HG03196 (cell line): ENCODE measurements around the gene RANBP1.

Experiments
- ATAC-seq: cut with Tn5 transposase; IDR thresholded peaks from one replicate; pipeline ENCODE4 v1.9.1; 2021; ENCODE audit not compliant: unreplicated experiment

RANBP1 gene

DNA sequence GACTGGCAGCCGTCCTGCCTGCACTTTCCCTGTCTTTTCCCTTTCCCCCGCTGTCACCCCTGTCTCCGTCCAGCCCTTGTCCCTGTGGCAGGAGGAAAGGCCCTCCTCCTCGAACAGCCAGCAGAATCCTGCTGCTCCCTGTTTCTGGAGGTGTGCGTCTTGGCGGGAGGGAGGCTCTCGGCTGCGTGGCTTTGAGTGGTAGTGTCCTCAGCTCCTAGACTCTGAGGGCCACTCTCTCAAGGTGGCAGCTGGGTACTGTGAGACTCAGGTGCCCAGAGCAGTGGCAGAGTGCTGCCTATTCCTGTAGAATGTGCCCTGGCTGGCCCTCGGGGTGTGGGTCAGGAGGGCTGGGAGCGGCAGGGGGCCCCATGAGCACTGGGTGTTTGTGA is 9.1 kb upstream of the RANBP1 start:
- no peak for ATAC-seq

- no peak for ATAC-seq
Measured at GRCh38 chr22:20107471-20107901, 8.4 kb upstream of the RANBP1 start.

DNA sequence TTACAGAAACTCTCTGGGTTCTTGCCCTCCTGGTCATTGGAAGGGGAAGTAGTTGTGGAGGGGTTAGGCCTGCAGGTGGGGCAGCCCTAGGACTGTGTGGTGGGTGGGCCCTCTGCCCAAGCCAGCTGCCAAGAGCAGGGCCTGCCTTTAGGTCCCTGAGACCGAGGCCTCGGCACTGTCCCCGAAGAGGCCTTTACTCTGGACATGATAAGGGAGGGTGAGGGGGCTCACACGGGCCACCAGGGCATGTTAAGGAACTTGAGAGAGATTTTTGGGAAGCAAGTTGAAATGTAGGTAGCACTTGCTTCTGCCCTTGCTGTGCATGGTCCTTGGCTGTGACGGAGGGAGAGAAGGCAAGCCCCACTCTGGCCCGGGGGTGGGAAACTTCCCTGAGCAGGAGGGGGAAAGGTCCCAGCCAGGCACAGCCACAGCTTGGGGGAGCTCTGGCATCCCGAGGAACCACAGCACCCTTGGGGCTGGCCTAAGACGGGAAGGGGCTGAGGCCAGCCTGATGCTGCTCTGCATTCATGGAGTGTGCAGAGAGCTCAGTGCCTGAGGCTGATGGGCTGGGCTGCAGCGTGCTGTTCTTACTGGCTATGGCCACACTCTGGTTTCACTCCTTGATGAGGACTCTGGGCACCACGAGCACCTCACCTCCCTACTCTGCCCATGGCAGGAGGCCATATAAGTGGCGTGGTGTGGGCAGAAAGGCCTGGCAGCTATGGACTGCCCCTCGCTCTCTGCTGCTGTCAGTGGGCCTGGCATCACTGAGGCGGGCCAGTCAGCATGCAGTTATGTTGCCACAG is 7.8 kb upstream of the RANBP1 start:
- no peak for ATAC-seq

DNA sequence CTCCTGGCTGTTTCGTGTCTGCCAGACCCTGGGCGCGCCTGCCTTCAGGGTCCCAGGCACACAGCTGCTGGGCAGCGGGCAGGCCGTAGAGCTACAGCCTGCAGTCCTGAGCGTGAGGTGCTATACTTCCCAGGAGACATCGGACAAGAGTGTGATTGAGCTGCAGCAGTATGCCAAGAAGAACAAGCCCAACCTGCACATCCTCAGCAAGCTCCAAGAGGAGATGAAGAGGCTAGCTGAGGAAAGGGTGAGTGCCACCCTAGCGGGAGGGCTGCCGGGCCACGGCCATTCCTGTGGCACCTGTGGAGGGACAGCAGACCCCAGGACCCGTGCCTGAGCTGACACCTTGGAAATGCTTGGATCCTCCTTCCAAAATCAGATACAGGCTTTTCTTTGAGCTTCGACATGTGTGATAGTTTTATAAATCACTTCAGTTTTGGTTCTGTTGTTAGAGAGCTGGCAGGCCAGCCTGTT is 7.1 kb upstream of the RANBP1 start:
- no peak for ATAC-seq

DNA sequence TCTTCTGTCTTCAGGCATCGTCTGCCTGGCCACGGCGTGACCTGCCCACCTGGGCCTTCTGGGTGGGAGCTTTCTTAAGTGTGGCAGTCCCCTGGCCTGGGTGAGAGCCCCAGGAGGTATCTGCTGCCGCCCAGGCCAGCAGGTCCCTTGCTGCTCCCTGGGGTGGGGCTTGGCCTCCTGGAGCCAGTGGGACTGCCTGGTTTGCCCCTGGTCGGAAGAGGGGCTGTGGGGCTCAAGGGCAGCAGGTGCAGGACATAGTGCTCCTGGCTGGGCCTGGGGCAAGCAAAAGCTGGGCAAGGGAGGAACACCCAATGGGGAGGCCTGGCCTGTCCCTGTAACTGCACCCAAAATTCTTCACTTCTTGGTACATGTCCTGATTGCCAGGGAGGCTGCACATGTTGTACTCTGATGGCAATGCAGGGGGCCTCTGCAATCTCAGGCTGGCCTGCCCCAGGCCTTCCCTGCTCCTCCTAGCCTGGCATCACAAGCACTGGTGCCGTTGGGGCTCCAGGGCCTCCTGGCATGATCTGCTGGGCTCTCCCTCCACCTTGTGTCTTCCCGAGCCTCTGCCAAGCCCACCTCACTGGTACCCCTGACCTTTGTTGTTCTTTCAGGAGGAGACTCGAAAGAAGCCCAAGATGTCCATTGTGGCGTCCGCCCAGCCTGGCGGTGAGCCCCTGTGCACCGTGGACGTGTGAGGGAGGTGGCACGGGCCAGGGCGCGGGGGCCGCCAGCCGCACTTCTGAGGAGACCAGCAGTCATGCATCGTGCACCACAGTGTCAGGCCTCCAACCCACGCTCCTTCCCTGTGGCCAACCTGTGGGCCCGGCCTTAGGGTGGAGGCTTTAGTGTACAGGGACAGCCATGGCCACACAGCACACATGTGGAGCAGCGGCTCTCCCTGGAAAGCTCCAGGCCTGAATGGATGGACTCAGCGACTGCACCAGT is 6.2 kb upstream of the RANBP1 start:
- ATAC-seq: no peak

GRCh38 chr22:20110359-20110985 is 5.4 kb upstream of the RANBP1 start:
- ATAC-seq: no peak

DNA sequence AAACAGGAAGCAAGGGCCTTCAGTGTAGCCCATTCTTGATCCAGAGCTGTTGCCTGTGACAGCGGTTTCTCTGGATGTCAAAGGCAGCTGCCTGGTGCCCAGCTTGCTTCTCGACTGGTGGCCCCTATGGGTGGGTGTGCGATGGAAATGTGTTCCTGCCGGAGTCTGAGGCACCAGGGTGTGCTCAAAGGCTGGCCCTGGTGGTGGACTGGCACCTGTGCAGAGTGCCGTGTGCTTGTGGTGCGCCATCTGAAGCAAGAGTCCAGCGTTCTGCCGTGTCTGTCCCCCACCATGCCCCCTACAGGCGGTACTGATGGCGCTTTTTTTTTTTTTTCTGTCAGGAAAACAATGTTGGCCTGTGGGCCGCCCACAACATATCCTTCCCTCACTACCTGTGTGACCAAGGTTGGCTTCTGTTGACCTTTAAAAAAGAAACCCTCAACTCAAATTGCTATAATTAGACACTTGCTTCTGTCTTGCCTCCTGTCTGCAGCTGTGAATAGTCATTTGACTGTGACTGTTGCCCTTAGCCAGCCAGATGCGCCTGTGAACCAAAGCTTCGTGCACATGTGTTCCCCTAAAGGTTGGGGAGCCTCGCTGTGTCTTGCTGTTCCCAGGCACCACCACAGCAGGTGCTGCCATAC is 4.7 kb upstream of the RANBP1 start:
- ATAC-seq: no peak

- ATAC-seq: no peak
Measured at GRCh38 chr22:20111689-20112622, 3.9 kb upstream of the RANBP1 start.

- ATAC-seq: no peak
Measured at GRCh38 chr22:20112623-20113511, 3.0 kb upstream of the RANBP1 start.

GRCh38 chr22:20113551-20114310 is 2.2 kb upstream of the RANBP1 start:
- no peak for ATAC-seq

GRCh38 chr22:20114506-20115475 is 1.1 kb upstream of the RANBP1 start:
- no peak for ATAC-seq

GRCh38 chr22:20116376-20116950 is 559 bp downstream of the RANBP1 start:
- ATAC-seq: no peak

DNA sequence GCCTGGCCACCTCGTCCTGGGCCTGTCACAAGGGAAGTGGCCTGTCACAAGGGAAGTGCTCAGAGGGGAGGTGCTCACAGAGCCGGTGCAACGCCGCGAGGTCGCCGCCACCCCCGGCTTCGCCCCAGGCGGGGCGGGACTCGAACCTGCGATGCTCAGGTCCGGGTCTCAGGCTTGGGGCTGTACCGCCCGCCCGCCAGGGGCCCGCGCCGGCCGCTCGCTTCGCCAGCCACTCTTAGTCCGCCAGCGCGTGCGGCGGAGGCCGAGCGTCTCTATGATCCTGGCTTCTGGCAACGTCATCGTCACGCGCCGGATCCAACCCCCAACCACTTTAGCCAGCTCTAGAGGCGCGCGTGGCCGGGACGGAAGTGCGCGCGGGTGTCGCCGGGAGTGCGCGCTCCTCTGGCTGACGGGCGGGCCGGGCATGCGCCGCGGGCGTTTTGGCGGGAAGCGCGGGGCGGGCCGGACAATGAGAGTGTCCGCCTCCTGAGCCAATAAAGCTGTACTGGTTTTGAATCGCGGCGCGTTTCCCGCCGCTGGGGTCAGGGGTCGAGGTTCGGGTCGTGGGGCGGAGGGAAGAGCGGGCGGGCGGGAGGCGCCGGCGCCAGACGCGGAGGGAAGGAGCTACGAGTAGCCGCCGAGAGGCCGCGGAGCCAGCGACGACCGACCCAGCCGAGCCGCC is 1.2 kb downstream of the RANBP1 start, which contains the start of gene TRMT2A:
Gene TRMT2A (minus strand): TSS at position 276 of the 682 bp plus-strand sequence. CDS start 320 bp downstream, outside the sequence.
- ATAC-seq: peak; percentile 69

DNA sequence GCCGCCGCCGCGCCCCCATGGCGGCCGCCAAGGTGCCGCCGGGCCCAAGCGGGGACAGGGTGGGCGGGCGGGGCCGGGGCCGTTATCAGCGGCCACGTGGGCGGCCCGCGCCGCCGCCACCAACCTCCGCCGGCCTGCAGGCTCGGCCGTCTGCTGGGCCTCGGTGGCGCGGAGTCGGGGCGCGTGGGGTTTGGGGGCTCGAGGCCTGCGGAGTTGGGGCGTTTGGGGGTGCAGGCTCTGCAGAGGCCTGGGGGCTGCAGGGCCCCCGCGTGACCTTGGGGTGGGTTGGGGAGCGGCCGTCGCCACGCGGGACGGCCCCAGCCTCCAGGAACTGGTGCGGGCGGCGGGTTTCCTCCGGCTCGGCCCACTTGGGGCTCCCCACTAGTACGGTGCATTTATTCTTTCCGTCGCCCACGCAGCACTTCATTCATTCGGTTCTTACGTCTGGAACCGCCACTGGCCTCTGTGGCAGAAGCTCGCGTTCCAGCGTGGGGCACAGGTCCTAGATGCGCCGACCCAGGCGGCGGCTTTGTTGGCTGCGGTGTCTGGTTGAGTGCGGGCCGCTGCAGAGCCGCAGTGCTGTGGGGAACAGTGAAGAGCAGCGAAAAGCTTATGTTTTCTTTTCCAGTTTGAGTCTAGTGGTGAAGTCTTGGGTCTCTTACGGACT is 1.9 kb downstream of the RANBP1 start:
- ATAC-seq: no peak

DNA sequence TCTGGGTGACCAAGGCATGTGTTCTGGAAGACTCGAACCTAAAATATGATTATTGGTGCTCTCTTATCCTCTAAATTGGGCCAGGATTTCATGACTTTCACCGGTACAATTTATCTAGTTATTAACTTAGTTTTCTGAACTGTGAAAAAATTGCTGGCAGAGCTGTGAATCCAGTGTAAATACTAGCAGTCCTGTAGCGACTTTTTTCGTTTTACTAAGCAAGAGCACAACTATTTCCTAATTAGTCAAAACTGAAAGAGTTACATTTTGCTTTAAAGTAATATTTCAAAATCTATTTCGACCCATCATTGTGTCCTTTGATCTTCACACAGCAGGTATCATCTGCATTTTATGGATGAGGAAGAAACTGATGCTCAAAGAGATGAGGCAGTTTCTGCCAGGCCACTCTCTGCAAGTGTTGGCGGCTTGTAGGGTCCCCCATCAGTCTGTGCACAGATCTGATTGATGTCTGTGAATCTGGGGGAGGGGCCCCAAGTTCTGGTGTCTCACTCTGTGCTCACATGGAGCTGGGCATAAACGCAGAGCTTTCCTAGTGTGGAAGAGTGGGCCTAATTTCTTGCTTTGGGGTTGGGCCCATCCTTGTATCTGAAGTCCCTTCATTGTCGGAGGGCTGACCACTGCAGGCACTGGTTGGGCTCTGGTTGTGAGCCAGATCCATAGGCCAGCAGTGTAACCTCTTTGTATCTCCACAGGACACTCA is 2.6 kb downstream of the RANBP1 start:
- ATAC-seq: no peak
